ENCODE results near the gene PSMA5. TPM values are rescaled to one million over a fixed set of nuclear protein-coding genes. Genes with fewer than 3 reads are reported as not detected.

The PSMA5 gene
- total RNA-seq, 1 donor from 2014 or later, result 2.6 TPM

GRCh38 chr1:109389638-109390341 is 36.5 kb downstream of the PSMA5 start:
- peak overlapping the region; percentile 90 to 91 for H3K27ac ChIP-seq
- intact Hi-C loops (cut with DNase I), result no loop called here
- DNase-seq (ENCODE audit: low spot score in 2 of 2), result no peak
- peak overlapping the region; percentile 4 to 83 for H3K4me3 ChIP-seq
- TF ChIP-seq CTCF (IDR thresholded peaks at IDR 0.05), result no peak
- H3K36me3 ChIP-seq, result no peaks in the 10 kb centered on the region
- no peaks in the 10 kb centered on the region for H3K27me3 ChIP-seq
- H3K4me1 ChIP-seq, result peaks cover 18 to 66% of the 10 kb centered on the region in 2 donors
- H3K9me3 ChIP-seq, result no peaks in the 10 kb centered on the region

- TF ChIP-seq CTCF (IDR thresholded peaks at IDR 0.05), result no peak
- H3K4me1 ChIP-seq, result peaks cover 24 to 73% of the 10 kb centered on the region in 2 donors
- H3K4me3 ChIP-seq, result peak overlapping the region; percentile 4 to 83
- H3K36me3 ChIP-seq, result no peaks in the 10 kb centered on the region
- no peak for DNase-seq (ENCODE audit: low spot score in 2 of 2)
- no peaks in the 10 kb centered on the region for H3K27me3 ChIP-seq
- intact Hi-C loops (cut with DNase I), result no loop called here
- H3K27ac ChIP-seq, result peak overlapping the region; percentile 90 to 91
- no peaks in the 10 kb centered on the region for H3K9me3 ChIP-seq
Measured at GRCh38 chr1:109388884-109389637, 37.2 kb downstream of the PSMA5 start.

GRCh38 chr1:109388208-109388711 is 38.0 kb downstream of the PSMA5 start:
- Histone ChIP-seq H3K27me3 (no peaks in the 10 kb centered on the region), H3K4me3 (no peak overlapping the region), H3K9me3 (no peaks in the 10 kb centered on the region), H3K4me1 (peaks cover 25 to 73% of the 10 kb centered on the region in 2 donors), H3K27ac (peak overlapping the region; percentile 90 to 91), H3K36me3 (no peaks in the 10 kb centered on the region)
- intact Hi-C loops (cut with DNase I), result no loop called here
- TF ChIP-seq CTCF (IDR thresholded peaks at IDR 0.05), result no peak
- DNase-seq (ENCODE audit: low spot score in 2 of 2), result no peak

GRCh38 chr1:109386054-109386717 is 40.1 kb downstream of the PSMA5 start:
- Histone ChIP-seq H3K4me1 (peaks cover 23 to 85% of the 10 kb centered on the region in 2 donors), H3K27me3 (no peaks in the 10 kb centered on the region), H3K27ac (peak overlapping the region; percentile 90 to 91), H3K4me3 (peak overlapping the region in 1 of 2 donors; percentile 16), H3K36me3 (no peaks in the 10 kb centered on the region), H3K9me3 (no peaks in the 10 kb centered on the region)
- intact Hi-C loops (cut with DNase I), result no loop called here
- no peak for DNase-seq (ENCODE audit: low spot score in 2 of 2)
- TF ChIP-seq CTCF (IDR thresholded peaks at IDR 0.05), result no peak

GRCh38 chr1:109385417-109385816 is 40.8 kb downstream of the PSMA5 start:
- Histone ChIP-seq H3K27ac (peak overlapping the region; percentile 90 to 91), H3K36me3 (no peaks in the 10 kb centered on the region), H3K4me1 (peaks cover 23 to 87% of the 10 kb centered on the region in 2 donors), H3K9me3 (no peaks in the 10 kb centered on the region), H3K27me3 (no peaks in the 10 kb centered on the region), H3K4me3 (peak overlapping the region; percentile 5 to 11)
- intact Hi-C loops (cut with DNase I), result no loop called here
- no peak for TF ChIP-seq CTCF (IDR thresholded peaks at IDR 0.05)
- peak in 1 of 2 donors; percentile 85 for DNase-seq (ENCODE audit: low spot score in 2 of 2)
